Psoas muscle (tissue), 8 donors: ENCODE data around the gene LSP1. TPM values are rescaled to one million over a fixed set of nuclear protein-coding genes. Genes with fewer than 3 reads are reported as not detected.
"Not testable (repeated sequence)": the region's sequence is repeated elsewhere in the genome, so short reads cannot be mapped to it uniquely, and the experiment has no call there.

Experiments
- ATAC-seq, 4 donors: fragments of 200-7000 bp; cut with Tn5 transposase; one replicate each; pipeline ENCODE4 v1.9.1; 2020; ENCODE audit warnings: moderate library complexity in 3 of 4, mild to moderate bottlenecking in 2 of 4
- DNase-seq, 2 donors: peaks; one replicate each; pipeline ENCODE4 v3.0.0-alpha.2; 2020
- H3K27ac ChIP-seq: fragments of 200-600 bp; one replicate; pipeline ENCODE4 v1.8.0; 2022
- H3K27me3 ChIP-seq, 3 donors: fragments of 200-600 bp in 1 of 3; one replicate each; pipeline versions ENCODE4 v1.6.1 to v1.8.0; 2013 to 2022; ENCODE audit warnings: low read length in 2 of 3, mild to moderate bottlenecking in 2 of 3, moderate library complexity in 1 of 3; ENCODE audit not compliant: insufficient read depth in 3 of 3
- H3K36me3 ChIP-seq, 2 donors: fragments of 200-600 bp in 1 of 2; one replicate each; pipeline versions ENCODE4 v1.6.1 to v1.8.0; 2013 to 2022; ENCODE audit warnings: low read depth in 1 of 2, mild to moderate bottlenecking in 1 of 2, moderate library complexity in 1 of 2; ENCODE audit not compliant: insufficient read depth in 1 of 2
- H3K4me1 ChIP-seq: fragments of 200-600 bp; one replicate; pipeline ENCODE4 v1.8.0; 2022
- H3K4me3 ChIP-seq: fragments of 200-600 bp; one replicate; pipeline ENCODE4 v1.8.0; 2022; ENCODE audit warnings: mild to moderate bottlenecking
- H3K9me3 ChIP-seq: fragments of 200-600 bp; one replicate; pipeline ENCODE4 v1.8.0; 2022
- WGBS, 3 donors: extraction: QIAGEN DNeasy Blood & Tissue Kit; methylation state at CpG; one replicate each; pipeline versions ENCODE4 v1.1.6 to v1.1.7; 2013; 5-methylcytosine and 5-hydroxymethylcytosine counted together
- intact Hi-C, 2 donors: fragments of 100-400 bp; cut with DNase I; formaldehyde crosslinking; loops; one replicate each; pipeline versions ENCODE4 v1.11.0 to v1.14.2; 2022
- polyA plus RNA-seq, 3 donors: library from polyadenylated mRNA; stranded (reverse); fragments of 200-250 nt; gene quantifications; one replicate each; pipeline ENCODE4 v1.2.3, GENCODE V29; 2013
- total RNA-seq, 4 donors: library from RNA; stranded (reverse); fragmentation: NEBNext Ultra II Directional in 2 of 4; extraction: Animal tissue kit (Norgen Biotek cat#: 25700) in 2 of 4; gene quantifications; one replicate each; pipeline versions ENCODE4 v1.2.1 to v1.2.4, GENCODE V29; 2021 to 2023
- TF ChIP-seq, protein P1 (sequence below): fragments of 200-600 bp; IDR thresholded peaks from one replicate; pipeline ENCODE4 v1.8.0; 2022; ENCODE audit warnings: antibody characterized with exemption
- donor health status: healthy with polysubstance abuse.
- donor health status: DM: no; HTN: no; CAD: no; lungs with moderate emphysema.
- donor health status: Bipolar disorder and iron deficiency.
- donor health status: healthy.
- donor health status: DM: yes; HTN: yes; CAD: no.
- donor health status: DM: no; HTN: no; CAD: no.
- donor health status: DM: no; HTN: no; CAD: no.
- donor health status: DM: yes; HTN: yes; CAD: no.

The LSP1 gene
- total and polyA plus RNA-seq, 7 donors: 7.5 to 27.1 (median 14.4) TPM

DNA sequence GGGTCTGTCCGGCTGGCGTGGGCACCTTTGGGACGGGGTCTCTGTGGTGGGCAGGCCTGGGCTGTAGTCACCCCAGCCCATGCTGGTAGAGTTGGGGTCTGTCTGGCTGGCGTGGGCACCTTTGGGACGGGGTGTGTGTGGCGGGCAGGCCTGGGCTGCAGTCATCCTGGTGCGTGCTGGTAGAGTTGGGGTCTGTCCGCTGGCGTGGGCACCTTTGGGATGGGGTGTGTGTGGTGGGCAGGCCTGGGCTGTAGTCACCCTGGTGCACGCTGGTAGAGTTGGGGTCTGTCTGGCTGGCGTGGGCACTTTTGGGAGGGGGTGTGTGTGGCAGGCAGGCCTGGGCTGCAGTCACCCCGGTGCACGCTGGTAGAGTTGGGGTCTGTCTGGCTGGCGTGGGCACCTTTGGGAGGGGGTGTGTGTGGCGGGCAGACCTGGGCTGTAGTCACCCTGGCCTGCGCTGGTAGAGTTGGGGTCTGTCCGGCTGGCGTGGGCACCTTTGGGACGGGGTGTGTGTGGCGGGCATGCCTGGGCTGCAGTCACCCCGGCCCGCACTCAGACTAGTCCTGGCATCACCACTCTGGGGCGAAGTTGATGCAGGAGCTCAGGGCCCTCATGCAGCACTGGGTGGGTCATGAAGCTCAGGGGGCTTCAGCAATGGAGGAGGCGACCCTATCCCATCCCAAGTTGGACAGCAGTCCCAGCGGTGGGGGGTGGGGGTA, 19.5 kb downstream of the LSP1 start:
- Histone ChIP-seq H3K4me1 (peaks cover 12% of the 10 kb centered on the region), H3K9me3 (no peaks in the 10 kb centered on the region), H3K4me3 (peak overlapping the region; percentile 38), H3K27me3 (peaks cover 0 to 54% (median 23%) of the 10 kb centered on the region in 3 donors), H3K36me3 (no peaks in the 10 kb centered on the region), H3K27ac (no peak overlapping the region)
- peak; percentile 18 to 33 for DNase-seq
- intact Hi-C loops: no loop called here
- ATAC-seq: no peak
- WGBS, 3 donors: 29 to 63% (median 42%) methylated on average over 18 to 25 of the region's 25 CpGs
- TF ChIP-seq, protein P1, sequence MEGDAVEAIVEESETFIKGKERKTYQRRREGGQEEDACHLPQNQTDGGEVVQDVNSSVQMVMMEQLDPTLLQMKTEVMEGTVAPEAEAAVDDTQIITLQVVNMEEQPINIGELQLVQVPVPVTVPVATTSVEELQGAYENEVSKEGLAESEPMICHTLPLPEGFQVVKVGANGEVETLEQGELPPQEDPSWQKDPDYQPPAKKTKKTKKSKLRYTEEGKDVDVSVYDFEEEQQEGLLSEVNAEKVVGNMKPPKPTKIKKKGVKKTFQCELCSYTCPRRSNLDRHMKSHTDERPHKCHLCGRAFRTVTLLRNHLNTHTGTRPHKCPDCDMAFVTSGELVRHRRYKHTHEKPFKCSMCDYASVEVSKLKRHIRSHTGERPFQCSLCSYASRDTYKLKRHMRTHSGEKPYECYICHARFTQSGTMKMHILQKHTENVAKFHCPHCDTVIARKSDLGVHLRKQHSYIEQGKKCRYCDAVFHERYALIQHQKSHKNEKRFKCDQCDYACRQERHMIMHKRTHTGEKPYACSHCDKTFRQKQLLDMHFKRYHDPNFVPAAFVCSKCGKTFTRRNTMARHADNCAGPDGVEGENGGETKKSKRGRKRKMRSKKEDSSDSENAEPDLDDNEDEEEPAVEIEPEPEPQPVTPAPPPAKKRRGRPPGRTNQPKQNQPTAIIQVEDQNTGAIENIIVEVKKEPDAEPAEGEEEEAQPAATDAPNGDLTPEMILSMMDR: no peak

DNA sequence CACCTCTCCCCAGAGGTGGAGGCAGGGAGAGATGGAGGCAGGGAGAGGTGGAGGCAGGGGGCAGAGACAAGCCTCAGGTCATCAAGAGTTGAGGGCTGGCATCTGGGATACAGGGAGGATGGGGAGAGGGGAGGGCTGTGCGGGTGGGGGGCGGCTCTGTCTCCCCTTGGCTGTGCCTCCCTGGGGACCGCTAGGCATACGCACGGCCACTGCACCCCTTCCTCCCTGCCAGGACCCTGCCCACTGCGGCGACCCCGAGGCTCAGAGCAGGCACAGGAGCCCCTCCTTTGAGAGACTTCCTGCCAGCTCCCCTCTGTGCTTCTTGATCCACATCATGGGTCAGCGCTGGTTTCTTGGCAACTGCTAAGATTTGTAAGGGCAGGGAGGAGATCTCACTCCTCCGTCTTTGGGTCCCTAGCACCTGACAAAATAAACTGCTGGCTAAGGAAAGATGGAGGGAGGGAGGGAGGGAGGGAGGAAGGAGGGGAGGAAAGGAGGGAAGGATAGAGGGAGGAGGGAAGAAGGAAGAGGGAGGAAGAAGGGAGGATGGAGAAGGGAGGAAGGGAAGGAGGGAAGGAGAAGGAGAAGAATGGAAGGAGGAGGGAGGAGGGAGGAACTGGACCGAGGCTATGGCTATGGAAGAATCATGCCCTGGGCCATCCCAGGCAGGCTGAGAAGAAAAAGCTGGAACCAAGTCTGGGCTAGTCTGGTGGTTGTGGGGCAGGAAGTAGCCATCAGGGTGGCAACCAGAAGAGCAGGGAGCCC, 20.3 kb downstream of the LSP1 start:
- 13 to 28% (median 27%) methylated on average over 8 to 11 of the region's 11 CpGs for WGBS, 3 donors
- Histone ChIP-seq H3K36me3 (no peaks in the 10 kb centered on the region), H3K27ac (no peak overlapping the region), H3K27me3 (peaks cover 0 to 51% (median 22%) of the 10 kb centered on the region in 3 donors), H3K4me1 (peaks cover 12% of the 10 kb centered on the region), H3K9me3 (no peaks in the 10 kb centered on the region), H3K4me3 (peak overlapping the region; percentile 38)
- TF ChIP-seq, protein P1: no peak
- ATAC-seq (no peak), DNase-seq (peak; percentile 34 to 68)
- intact Hi-C loops: no loop called here

GRCh38 chr11:1873813-1874150, 20.9 kb downstream of the LSP1 start:
- ATAC-seq, H3K27ac ChIP-seq, intact Hi-C loops, DNase-seq, H3K36me3 ChIP-seq, H3K9me3 ChIP-seq: not testable (repeated sequence)
- WGBS, 3 donors: 29 to 57% (median 39%) methylated on average over 8 to 17 of the region's 17 CpGs
- H3K4me1 ChIP-seq: peaks cover 12% of the 10 kb centered on the region
- H3K4me3 ChIP-seq: peak overlapping the region; percentile 18
- peaks cover 0 to 45% (median 19%) of the 10 kb centered on the region in 3 donors for H3K27me3 ChIP-seq

- H3K27me3 ChIP-seq: peaks cover 0 to 39% (median 18%) of the 10 kb centered on the region in 3 donors
- peak; percentile 42 to 66 for DNase-seq
- H3K27ac ChIP-seq: peak overlapping the region; percentile 68
- ATAC-seq, intact Hi-C loops, H3K9me3 ChIP-seq, H3K36me3 ChIP-seq: not testable (repeated sequence)
- peaks cover 12% of the 10 kb centered on the region for H3K4me1 ChIP-seq
- WGBS, 3 donors: 42 to 57% (median 44%) methylated on average over 17 of the region's 17 CpGs
- peak overlapping the region; percentile 30 for H3K4me3 ChIP-seq
Observed at GRCh38 chr11:1874441-1875092, 21.7 kb downstream of the LSP1 start.

DNA sequence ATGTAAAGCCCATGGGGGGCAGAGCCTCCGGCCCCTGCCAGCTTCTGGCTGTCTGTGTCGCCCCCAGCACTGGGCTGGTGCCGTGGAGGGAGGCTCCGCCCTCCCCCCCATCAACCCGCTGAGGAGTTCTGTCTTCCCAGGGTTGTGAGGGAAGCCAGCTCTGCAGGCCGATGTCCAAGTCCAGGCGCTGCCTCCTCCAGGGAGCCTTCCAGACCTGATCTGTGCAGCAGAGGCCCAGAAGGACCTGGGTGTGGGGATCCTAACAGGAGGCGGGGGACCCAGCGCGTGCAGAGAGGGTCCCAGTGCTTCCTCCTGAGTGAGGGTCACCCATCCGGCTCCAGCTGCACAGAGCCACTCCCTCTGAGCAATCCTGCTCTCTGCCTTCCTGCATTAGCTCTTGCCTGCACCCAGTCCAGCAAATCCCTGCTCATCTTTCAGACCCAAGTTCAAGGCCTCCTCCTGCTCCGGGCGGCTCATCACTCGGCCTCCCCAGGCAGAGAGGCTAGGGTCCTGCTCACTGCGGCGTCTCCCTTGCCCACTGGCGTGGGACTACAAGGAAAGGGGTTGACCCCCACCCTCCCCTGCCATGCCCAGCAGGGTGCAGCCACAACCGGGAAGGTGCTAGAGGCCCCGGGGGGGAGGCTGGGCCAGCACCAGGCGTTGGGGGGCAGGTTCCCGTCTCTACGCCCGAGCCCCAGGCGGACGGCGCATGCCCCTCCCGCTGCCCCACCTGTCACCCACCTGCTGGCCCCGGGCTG, 22.4 kb downstream of the LSP1 start:
- DNase-seq (peak in 1 of 2 donors; percentile 77), ATAC-seq (no peak)
- Histone ChIP-seq H3K4me3 (peak overlapping the region; percentile 30), H3K36me3 (no peaks in the 10 kb centered on the region), H3K27ac (peak overlapping the region; percentile 68), H3K27me3 (peaks cover 0 to 32% (median 18%) of the 10 kb centered on the region in 3 donors), H3K9me3 (no peaks in the 10 kb centered on the region), H3K4me1 (peaks cover 12% of the 10 kb centered on the region)
- TF ChIP-seq, protein P1: no peak
- whole genome bisulfite sequencing, 3 donors: 23 to 52% (median 28%) methylated on average over 23 to 28 of the region's 28 CpGs
- intact Hi-C loops: no loop called here

GRCh38 chr11:1875851-1876301, 23.0 kb downstream of the LSP1 start:
- 21 to 23% (median 22%) methylated on average over 10 to 13 of the region's 13 CpGs for WGBS, 3 donors
- DNase-seq: peak in 1 of 2 donors; percentile 58
- ATAC-seq, H3K9me3 ChIP-seq, H3K36me3 ChIP-seq, intact Hi-C loops, H3K4me3 ChIP-seq: not testable (repeated sequence)
- Histone ChIP-seq H3K4me1 (peaks cover 12% of the 10 kb centered on the region), H3K27me3 (peaks cover 0 to 26% (median 18%) of the 10 kb centered on the region in 3 donors), H3K27ac (peak overlapping the region; percentile 68)
